HEK293 (cell line): Measurements from ENCODE around the gene SPEM3.

Experiments used
- CTCF ChIA-PET: fragments of 350-600 bp; formaldehyde crosslinking; extraction: SDS; loops from one replicate; lab custom pipeline; 2021; ENCODE audit warnings: antibody characterized with exemption; lab: Yijun Ruan, JAX
- POLR2A ChIA-PET: fragments of 300-600 bp; formaldehyde crosslinking; extraction: SDS; loops from one replicate; lab custom pipeline; 2020; ENCODE audit warnings: antibody characterized with exemption, inconsistent platforms; lab: Yijun Ruan, JAX
- H3K27ac ChIP-seq: fragments of 200-500 bp; sonication (Bioruptor generic); 2 replicates; pipeline ENCODE4 v1.5.1; 2014; ENCODE audit warnings: low read depth, low read length, control low read depth, inconsistent platforms; ENCODE audit errors: extremely low read depth
- H3K36me3 ChIP-seq, 2 experiments: fragments of 200-500 bp in 1 of 2; sonication (Bioruptor generic) in 1 of 2; 1 replicate in 1 of 2; 2 replicates in 1 of 2; pipeline ENCODE4 v1.5.1; 2014 to 2017; ENCODE audit warnings: inconsistent platforms in 2 of 2, low read length in 2 of 2; ENCODE audit not compliant: control insufficient read depth in 2 of 2, insufficient read depth in 1 of 2
- H3K4me1 ChIP-seq: fragments of 200-500 bp; sonication (Bioruptor generic); 2 replicates; pipeline ENCODE4 v1.5.1; 2014; ENCODE audit warnings: mild to moderate bottlenecking, low read length, inconsistent platforms; ENCODE audit not compliant: control insufficient read depth, insufficient read depth
- H3K4me3 ChIP-seq: 2 replicates; pipeline ENCODE4 v1.5.1; 2011; ENCODE audit warnings: low read depth, mild to moderate bottlenecking, control low read depth, low read length, moderate library complexity
- H3K9me3 ChIP-seq: fragments of 200-500 bp; sonication (Bioruptor generic); 2 replicates; pipeline ENCODE4 v1.5.1; 2014; ENCODE audit warnings: low read depth, low read length, inconsistent platforms; ENCODE audit not compliant: control insufficient read depth, insufficient read depth
- ELK4 ChIP-seq: IDR thresholded peaks from 2 replicates; pipeline ENCODE4 v1.6.1; 2011; ENCODE audit warnings: mild to moderate bottlenecking, low read depth, low read length, borderline replicate concordance
- HOXC10 ChIP-seq: sonication (generic); formaldehyde crosslinking; IDR thresholded peaks from 2 replicates; pipeline ENCODE4 v1.8.1; 2023; ENCODE audit warnings: mild to moderate bottlenecking, missing genetic modification reagents
- KLF10 ChIP-seq: fragments of 450-650 bp; IDR thresholded peaks from 2 replicates; pipeline ENCODE4 v1.5.1; 2018; ENCODE audit warnings: missing biosample characterization, mild to moderate bottlenecking, missing genetic modification characterization
- KLF17 ChIP-seq: fragments of 450-650 bp; formaldehyde crosslinking; IDR thresholded peaks from 2 replicates; pipeline ENCODE4 v1.5.1; 2016; ENCODE audit warnings: missing biosample characterization, missing genetic modification characterization
- KLF7 ChIP-seq: fragments of 450-650 bp; formaldehyde crosslinking; IDR thresholded peaks from 2 replicates; pipeline ENCODE4 v1.5.1; 2016; ENCODE audit warnings: missing biosample characterization, missing genetic modification characterization, borderline replicate concordance
- OVOL3 ChIP-seq: fragments of 450-650 bp; formaldehyde crosslinking; IDR thresholded peaks from 2 replicates; pipeline ENCODE4 v1.5.1; 2016; ENCODE audit warnings: missing biosample characterization, missing genetic modification characterization
- SALL2 ChIP-seq: fragments of 450-650 bp; formaldehyde crosslinking; IDR thresholded peaks from 2 replicates; pipeline ENCODE4 v1.5.0; 2017; ENCODE audit warnings: missing biosample characterization, mild to moderate bottlenecking, missing genetic modification characterization, borderline replicate concordance
- SCRT2 ChIP-seq: fragments of 450-650 bp; formaldehyde crosslinking; IDR thresholded peaks from 2 replicates; pipeline ENCODE4 v1.5.1; 2016; ENCODE audit warnings: missing biosample characterization, missing genetic modification characterization
- SP2 ChIP-seq: fragments of 450-650 bp; formaldehyde crosslinking; IDR thresholded peaks from 2 replicates; pipeline ENCODE4 v1.5.1; 2016; ENCODE audit warnings: missing biosample characterization, missing genetic modification characterization
- SP3 ChIP-seq: fragments of 450-650 bp; formaldehyde crosslinking; IDR thresholded peaks from 2 replicates; pipeline ENCODE4 v1.5.1; 2016; ENCODE audit warnings: missing biosample characterization, missing genetic modification characterization
- TRIM28 ChIP-seq: IDR thresholded peaks from 2 replicates; pipeline ENCODE4 v1.6.1; 2011; ENCODE audit warnings: low read length, control low read depth, borderline replicate concordance
- ZBTB17 ChIP-seq: fragments of 450-650 bp; formaldehyde crosslinking; IDR thresholded peaks from 2 replicates; pipeline ENCODE4 v1.5.1; 2016; ENCODE audit warnings: missing biosample characterization, missing genetic modification characterization
- ZBTB20 ChIP-seq: fragments of 450-650 bp; formaldehyde crosslinking; IDR thresholded peaks from 2 replicates; pipeline ENCODE4 v1.5.1; 2016; ENCODE audit warnings: missing biosample characterization, missing genetic modification characterization
- ZBTB26 ChIP-seq: fragments of 450-650 bp; formaldehyde crosslinking; optimal IDR thresholded peaks from 2 replicates; pipeline ENCODE3; 2016; ENCODE audit warnings: missing biosample characterization, mild to moderate bottlenecking, missing genetic modification characterization
- ZFHX2 ChIP-seq: fragments of 450-650 bp; formaldehyde crosslinking; conservative IDR thresholded peaks from 2 replicates; pipeline ENCODE4 v1.5.1; 2016; ENCODE audit warnings: missing biosample characterization, missing genetic modification characterization
- ZFP37 ChIP-seq: fragments of 450-650 bp; formaldehyde crosslinking; IDR thresholded peaks from 2 replicates; pipeline ENCODE4 v1.5.1; 2016; ENCODE audit warnings: missing biosample characterization, missing genetic modification characterization
- ZFP69B ChIP-seq: fragments of 450-650 bp; formaldehyde crosslinking; IDR thresholded peaks from 2 replicates; pipeline ENCODE4 v1.5.1; 2016; ENCODE audit warnings: missing biosample characterization, missing genetic modification characterization
- ZNF133 ChIP-seq: fragments of 450-650 bp; formaldehyde crosslinking; IDR thresholded peaks from 2 replicates; pipeline ENCODE4 v1.5.1; 2016; ENCODE audit warnings: missing biosample characterization, missing genetic modification characterization
- ZNF2 ChIP-seq: fragments of 450-650 bp; formaldehyde crosslinking; IDR thresholded peaks from 2 replicates; pipeline ENCODE4 v1.5.1; 2016; ENCODE audit warnings: missing biosample characterization, missing genetic modification characterization
- ZNF335 ChIP-seq: fragments of 450-650 bp; formaldehyde crosslinking; conservative IDR thresholded peaks from 2 replicates; pipeline ENCODE4 v1.5.1; 2016; ENCODE audit warnings: missing biosample characterization, missing genetic modification characterization
- ZNF354C ChIP-seq: fragments of 450-650 bp; formaldehyde crosslinking; IDR thresholded peaks from 2 replicates; pipeline ENCODE4 v1.5.1; 2016; ENCODE audit warnings: missing biosample characterization, missing genetic modification characterization, low read depth, borderline replicate concordance
- ZNF433 ChIP-seq: fragments of 450-650 bp; formaldehyde crosslinking; IDR thresholded peaks from 2 replicates; pipeline ENCODE4 v1.5.1; 2016; ENCODE audit warnings: missing biosample characterization, missing genetic modification characterization, low read depth
- ZNF513 ChIP-seq: fragments of 450-650 bp; IDR thresholded peaks from 2 replicates; pipeline ENCODE4 v1.5.1; 2018; ENCODE audit warnings: missing biosample characterization, missing genetic modification characterization
- ZNF610 ChIP-seq: fragments of 450-650 bp; formaldehyde crosslinking; IDR thresholded peaks from 2 replicates; pipeline ENCODE4 v1.5.1; 2016; ENCODE audit warnings: missing biosample characterization, missing genetic modification characterization, borderline replicate concordance
- ZNF654 ChIP-seq: fragments of 450-650 bp; formaldehyde crosslinking; IDR thresholded peaks from 2 replicates; pipeline ENCODE4 v1.5.1; 2016; ENCODE audit warnings: low read depth, missing biosample characterization, missing genetic modification characterization
- ZNF677 ChIP-seq: fragments of 450-650 bp; IDR thresholded peaks from 2 replicates; pipeline ENCODE4 v1.5.0; 2018; ENCODE audit warnings: missing biosample characterization, mild to moderate bottlenecking, missing genetic modification characterization, moderate library complexity
- ZNF785 ChIP-seq: fragments of 450-650 bp; formaldehyde crosslinking; IDR thresholded peaks from 2 replicates; pipeline ENCODE4 v1.5.1; 2016; ENCODE audit warnings: missing biosample characterization, missing genetic modification characterization
- ZNF791 ChIP-seq: fragments of 450-650 bp; formaldehyde crosslinking; IDR thresholded peaks from 2 replicates; pipeline ENCODE4 v1.5.1; 2016; ENCODE audit warnings: missing biosample characterization, missing genetic modification characterization
- ZNF792 ChIP-seq: fragments of 450-650 bp; formaldehyde crosslinking; IDR thresholded peaks from 2 replicates; pipeline ENCODE4 v1.5.1; 2016; ENCODE audit warnings: missing biosample characterization, missing genetic modification characterization
- ZNF843 ChIP-seq: fragments of 450-650 bp; formaldehyde crosslinking; IDR thresholded peaks from 2 replicates; pipeline ENCODE4 v1.5.1; 2016; ENCODE audit warnings: missing biosample characterization, missing genetic modification characterization
- ZSCAN30 ChIP-seq: fragments of 450-650 bp; IDR thresholded peaks from 2 replicates; pipeline ENCODE4 v1.5.1; 2018; ENCODE audit warnings: missing biosample characterization, mild to moderate bottlenecking, missing genetic modification characterization, moderate library complexity

SPEM3 gene

GRCh38 chr17:7393613-7394451, 34.8 kb upstream of the SPEM3 start (continued):
- TF ChIP-seq ELK4 (no peak), ZFHX2 (tag by site-specific recombination) (peak; percentile 81), KLF17 (no peak), ZNF513 (tag by site-specific recombination) (no peak), KLF7 (no peak), TRIM28 (no peak), ZNF133 (no peak), ZFP69B (no peak), ZNF785 (tag by site-specific recombination) (no peak), KLF10 (tag by site-specific recombination) (no peak), ZNF433 (tag by site-specific recombination) (no peak), SP3 (tag by site-specific recombination) (peak; percentile 85), HOXC10 (CRISPR knock-in tag) (no peak), ZNF610 (tag by site-specific recombination) (no peak), ZNF792 (no peak), OVOL3 (tag by site-specific recombination) (no peak), SCRT2 (tag by site-specific recombination) (no peak), ZNF335 (tag by site-specific recombination) (peak; percentile 63), ZNF791 (tag by site-specific recombination) (no peak), ZNF654 (tag by site-specific recombination) (no peak), ZFP37 (tag by site-specific recombination) (no peak)

GRCh38 chr17:7394452-7395191, 34.0 kb upstream of the SPEM3 start, which contains the start of gene PLSCR3:
Gene PLSCR3 (minus strand): TSS chr17:7394525. CDS start chr17:7394110, 415 bp downstream.
- CTCF ChIA-PET = interaction anchor here (0.6 to 2.0 kb wide), 3 partner anchors 9 to 166 kb away, joined by 3 to 4 read pairs (median 3); partner anchors contain the start of gene TMEM256
- H3K4me3 ChIP-seq = peak within 1 kb of the TSS; percentile 69
- no peaks in the 10 kb centered on the region for H3K9me3 ChIP-seq
- peaks cover 3% of the 10 kb centered on the region for H3K4me1 ChIP-seq
- POLR2A ChIA-PET = interaction anchor here (0.6 to 3.4 kb wide), 15 partner anchors 9 to 257 kb away, joined by 3 to 67 read pairs (median 4); partner anchors contain the start of genes NEURL4, TMEM102, TMEM256 and TMEM95
- peaks cover 0 to 26% of the 10 kb centered on the region in 2 experiments; a peak in 1 of 3 replicates for H3K36me3 ChIP-seq
- peak within 1 kb of the TSS; percentile 89 for H3K27ac ChIP-seq
- TF ChIP-seq SALL2 (tag by site-specific recombination) = no peak
- peak; percentile 38; the same call in 1 of the 2 replicates for TF ChIP-seq ZBTB20 (tag by site-specific recombination)
- peak; percentile 81 for TF ChIP-seq ZNF335 (tag by site-specific recombination)
- TF ChIP-seq ZNF843 (tag by site-specific recombination) = no peak
- TF ChIP-seq SP2 (tag by site-specific recombination) = peak; percentile 79
- no peak for TF ChIP-seq ZNF354C (tag by site-specific recombination)
- TF ChIP-seq ZNF677 (tag by site-specific recombination) = no peak
- peak; percentile 74 for TF ChIP-seq ZBTB26 (tag by site-specific recombination)
- peak; percentile 32; the same call in 1 of the 2 replicates for TF ChIP-seq ZBTB17 (tag by site-specific recombination)
- peak; percentile 41; the same call in 1 of the 2 replicates for TF ChIP-seq SP3 (tag by site-specific recombination)
- TF ChIP-seq ZNF2 (tag by site-specific recombination) = peak; percentile 41; the same call in 1 of the 2 replicates
- TF ChIP-seq KLF17 = peak; percentile 55; the same call in 1 of the 2 replicates
- TF ChIP-seq ZNF654 (tag by site-specific recombination) = no peak
- TF ChIP-seq ZSCAN30 = 0 out of 2 replicates have a peak, but pooled peaks have one; percentile 23
